Neural cell (in vitro differentiated cells): ENCODE data around the gene RNF13. TPM values are rescaled to one million over a fixed set of nuclear protein-coding genes. Genes with fewer than 3 reads are reported as not detected.

Source experiments
- H2AFZ ChIP-seq: fragments of 200-600, 300-800 bp; sonication (generic), shearing (Covaris generic); 2 replicates; pipeline ENCODE4 v1.6.0; 2014; ENCODE audit warnings: low read depth, mild to moderate bottlenecking, antibody characterized with exemption, low read length, moderate library complexity
- H3F3A ChIP-seq: fragments of 200-600 bp; shearing (Covaris generic); 2 replicates; pipeline ENCODE4 v1.6.1; 2016; ENCODE audit warnings: mild to moderate bottlenecking, moderate library complexity, mixed read lengths, antibody characterized with exemption, low read length; ENCODE audit not compliant: insufficient read depth, poor library complexity, severe bottlenecking
- H3K27ac ChIP-seq: fragments of 200-600, 300-800 bp; sonication (generic), shearing (Covaris generic); 2 replicates; pipeline ENCODE4 v1.5.1; 2014; ENCODE audit warnings: mild to moderate bottlenecking, low read length, moderate library complexity
- H3K27me3 ChIP-seq: fragments of 300-800, 200-600 bp; sonication (generic), shearing (Covaris generic); 2 replicates; pipeline ENCODE4 v1.6.0; 2014; ENCODE audit warnings: mild to moderate bottlenecking, low read depth, low read length, moderate library complexity; ENCODE audit not compliant: insufficient read depth
- H3K36me3 ChIP-seq: fragments of 300-800, 200-600 bp; sonication (generic), shearing (Covaris generic); 2 replicates; pipeline ENCODE4 v1.5.1; 2014; ENCODE audit warnings: mild to moderate bottlenecking, antibody characterized with exemption, low read length, moderate library complexity; ENCODE audit not compliant: insufficient read depth
- H3K4me2 ChIP-seq: fragments of 300-800, 200-600 bp; sonication (generic), shearing (Covaris generic); 2 replicates; pipeline ENCODE4 v1.6.0; 2014; ENCODE audit warnings: mild to moderate bottlenecking, low read length
- H3K4me3 ChIP-seq: fragments of 300-800, 200-600 bp; sonication (generic), shearing (Covaris generic); 2 replicates; pipeline ENCODE4 v1.5.1; 2014; ENCODE audit warnings: mild to moderate bottlenecking, low read length, moderate library complexity
- H3K79me2 ChIP-seq: fragments of 200-600 bp; shearing (Covaris generic); replicated peaks from 2 replicates; pipeline ENCODE4 v1.6.0; 2014; ENCODE audit warnings: mild to moderate bottlenecking, low read length, moderate library complexity; ENCODE audit not compliant: insufficient read depth
- H3K9ac ChIP-seq: fragments of 300-800, 200-600 bp; sonication (generic), shearing (Covaris generic); 2 replicates; pipeline ENCODE4 v1.6.1; 2016; ENCODE audit warnings: mild to moderate bottlenecking, low read length, mixed read lengths
- H3K9me2 ChIP-seq: fragments of 200-600 bp; shearing (Covaris generic); 2 replicates; pipeline ENCODE4 v1.6.1; 2016; ENCODE audit warnings: mild to moderate bottlenecking, low read length, mixed read lengths; ENCODE audit not compliant: insufficient read depth
- H3K9me3 ChIP-seq: fragments of 200-600, 300-800 bp; sonication (generic), shearing (Covaris generic); 2 replicates; pipeline ENCODE4 v1.6.1; 2016; ENCODE audit warnings: mild to moderate bottlenecking, mixed run types, low read length, moderate library complexity, mixed read lengths
- H4K20me1 ChIP-seq: fragments of 200-600 bp; shearing (Covaris generic); 2 replicates; pipeline ENCODE4 v1.6.1; 2016; ENCODE audit warnings: mild to moderate bottlenecking, mixed run types; ENCODE audit not compliant: insufficient read depth
- EP300 ChIP-seq: fragments of 450-650 bp; conservative IDR thresholded peaks from 2 replicates; pipeline ENCODE4 v1.6.1; 2014; ENCODE audit warnings: antibody characterized with exemption, mild to moderate bottlenecking, moderate library complexity; ENCODE audit not compliant: poor library complexity, severe bottlenecking
- EZH2 ChIP-seq: fragments of 200-600, 300-800 bp; shearing (Covaris generic), sonication (generic); IDR thresholded peaks from 2 replicates; pipeline ENCODE4 v1.6.1; 2014; ENCODE audit warnings: antibody characterized with exemption, low read length, borderline replicate concordance, mild to moderate bottlenecking; ENCODE audit not compliant: insufficient read depth, poor library complexity, severe bottlenecking
- MXI1 ChIP-seq: fragments of 450-650 bp; conservative IDR thresholded peaks from 2 replicates; pipeline ENCODE4 v1.6.1; 2014; ENCODE audit warnings: antibody characterized with exemption, mild to moderate bottlenecking; ENCODE audit not compliant: poor library complexity, severe bottlenecking
- POLR2AphosphoS5 ChIP-seq: IDR thresholded peaks from 2 replicates; pipeline ENCODE4 v1.6.1; 2012
- RAD21 ChIP-seq: fragments of 450-650 bp; conservative IDR thresholded peaks from 2 replicates; pipeline ENCODE4 v1.6.1; 2014; ENCODE audit warnings: antibody characterized with exemption, mild to moderate bottlenecking, moderate library complexity
- SMC3 ChIP-seq: fragments of 450-650 bp; conservative IDR thresholded peaks from 2 replicates; pipeline ENCODE4 v1.6.1; 2014; ENCODE audit warnings: antibody characterized with exemption, mild to moderate bottlenecking, moderate library complexity; ENCODE audit not compliant: poor library complexity
- TAF1 ChIP-seq: IDR thresholded peaks from 2 replicates; pipeline ENCODE4 v1.6.1; 2012; ENCODE audit warnings: low read depth
- polyA plus RNA-seq: library from polyadenylated mRNA; depleted of rRNA; stranded (reverse); fragments of >200 nt; gene quantifications from 2 replicates; pipeline ENCODE4 v1.2.3, GENCODE V29; 2014
- TF ChIP-seq, protein P1 (sequence below): IDR thresholded peaks from 2 replicates; pipeline ENCODE4 v1.6.1; 2012; ENCODE audit warnings: borderline replicate concordance
- TF ChIP-seq, protein P2 (sequence below): fragments of 450-650 bp; IDR thresholded peaks from 2 replicates; pipeline ENCODE4 v1.5.1; 2014; ENCODE audit warnings: antibody characterized with exemption, mild to moderate bottlenecking, moderate library complexity; ENCODE audit not compliant: poor library complexity, severe bottlenecking

Gene RNF13
- polyA plus RNA-seq, 1 donor from 2014 or later = 52.3 TPM

DNA sequence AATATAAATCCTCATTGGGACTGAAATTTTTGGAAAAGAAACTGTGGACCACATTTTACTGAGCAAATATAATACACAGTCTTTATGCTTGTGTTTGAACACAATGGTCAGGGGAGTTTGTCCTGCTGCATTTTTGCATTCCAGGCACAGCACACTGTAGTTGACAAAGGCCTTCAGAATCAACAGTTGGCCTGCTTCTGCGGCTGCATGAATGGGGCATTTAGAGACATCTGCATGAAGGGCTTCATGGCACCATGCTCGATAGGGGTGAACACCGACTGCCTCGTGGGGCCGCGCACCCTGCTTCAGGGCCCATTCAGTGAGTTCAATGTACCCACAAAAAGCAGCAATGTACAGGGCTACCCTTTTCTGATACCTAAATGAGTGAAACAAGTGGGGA lies 45.3 kb upstream of the RNF13 start:
- Histone ChIP-seq H3K79me2 (no peaks in the 10 kb centered on the region), H3K27me3 (no peaks in the 10 kb centered on the region), H3K9me2 (no peaks in the 10 kb centered on the region), H3K9me3 (no peaks in the 10 kb centered on the region), H3K4me2 (no peak overlapping the region), H3K9ac (no peak overlapping the region), H3K27ac (no peak overlapping the region), H3K4me3 (no peak overlapping the region), H4K20me1 (no peaks in the 10 kb centered on the region), H3K36me3 (no peaks in the 10 kb centered on the region), H3F3A (no peaks in the 10 kb centered on the region), H2AFZ (no peak overlapping the region)
- TF ChIP-seq RAD21 = no peak
- no peak for TF ChIP-seq POLR2AphosphoS5
- no peak for TF ChIP-seq EZH2
- TF ChIP-seq EP300 = no peak
- no peak for TF ChIP-seq TAF1
- no peak for TF ChIP-seq SMC3
- TF ChIP-seq, protein P1, sequence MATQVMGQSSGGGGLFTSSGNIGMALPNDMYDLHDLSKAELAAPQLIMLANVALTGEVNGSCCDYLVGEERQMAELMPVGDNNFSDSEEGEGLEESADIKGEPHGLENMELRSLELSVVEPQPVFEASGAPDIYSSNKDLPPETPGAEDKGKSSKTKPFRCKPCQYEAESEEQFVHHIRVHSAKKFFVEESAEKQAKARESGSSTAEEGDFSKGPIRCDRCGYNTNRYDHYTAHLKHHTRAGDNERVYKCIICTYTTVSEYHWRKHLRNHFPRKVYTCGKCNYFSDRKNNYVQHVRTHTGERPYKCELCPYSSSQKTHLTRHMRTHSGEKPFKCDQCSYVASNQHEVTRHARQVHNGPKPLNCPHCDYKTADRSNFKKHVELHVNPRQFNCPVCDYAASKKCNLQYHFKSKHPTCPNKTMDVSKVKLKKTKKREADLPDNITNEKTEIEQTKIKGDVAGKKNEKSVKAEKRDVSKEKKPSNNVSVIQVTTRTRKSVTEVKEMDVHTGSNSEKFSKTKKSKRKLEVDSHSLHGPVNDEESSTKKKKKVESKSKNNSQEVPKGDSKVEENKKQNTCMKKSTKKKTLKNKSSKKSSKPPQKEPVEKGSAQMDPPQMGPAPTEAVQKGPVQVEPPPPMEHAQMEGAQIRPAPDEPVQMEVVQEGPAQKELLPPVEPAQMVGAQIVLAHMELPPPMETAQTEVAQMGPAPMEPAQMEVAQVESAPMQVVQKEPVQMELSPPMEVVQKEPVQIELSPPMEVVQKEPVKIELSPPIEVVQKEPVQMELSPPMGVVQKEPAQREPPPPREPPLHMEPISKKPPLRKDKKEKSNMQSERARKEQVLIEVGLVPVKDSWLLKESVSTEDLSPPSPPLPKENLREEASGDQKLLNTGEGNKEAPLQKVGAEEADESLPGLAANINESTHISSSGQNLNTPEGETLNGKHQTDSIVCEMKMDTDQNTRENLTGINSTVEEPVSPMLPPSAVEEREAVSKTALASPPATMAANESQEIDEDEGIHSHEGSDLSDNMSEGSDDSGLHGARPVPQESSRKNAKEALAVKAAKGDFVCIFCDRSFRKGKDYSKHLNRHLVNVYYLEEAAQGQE = no peak

DNA sequence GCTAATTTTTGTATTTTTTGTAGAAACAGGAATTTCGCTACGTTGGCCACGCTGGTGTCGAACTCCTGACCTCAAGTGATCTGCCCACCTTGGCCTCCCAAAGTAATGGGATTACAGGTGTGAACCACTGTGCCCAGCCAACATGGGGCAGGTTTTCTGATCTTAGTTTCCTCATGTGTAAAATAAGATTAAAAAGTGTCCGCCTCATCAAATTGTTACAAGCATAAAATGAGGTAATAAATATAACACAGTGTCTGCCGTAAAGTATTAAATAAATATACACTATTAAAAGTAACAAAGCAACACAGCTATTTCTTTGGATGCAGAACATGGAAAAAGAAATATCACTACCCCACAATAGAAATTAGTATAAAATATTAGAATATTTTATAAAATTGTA lies 44.3 kb upstream of the RNF13 start:
- H3K9ac ChIP-seq = no peak overlapping the region
- H3K79me2 ChIP-seq = no peaks in the 10 kb centered on the region
- H3K36me3 ChIP-seq = no peaks in the 10 kb centered on the region
- H3K4me2 ChIP-seq = no peak overlapping the region
- no peak overlapping the region for H3K4me3 ChIP-seq
- no peaks in the 10 kb centered on the region for H3K27me3 ChIP-seq
- no peaks in the 10 kb centered on the region for H3K9me3 ChIP-seq
- H3F3A ChIP-seq = no peaks in the 10 kb centered on the region
- H4K20me1 ChIP-seq = no peaks in the 10 kb centered on the region
- H2AFZ ChIP-seq = no peak overlapping the region
- H3K27ac ChIP-seq = no peak overlapping the region
- H3K9me2 ChIP-seq = no peaks in the 10 kb centered on the region
- TF ChIP-seq TAF1 (no peak), SMC3 (no peak), EP300 (no peak), POLR2AphosphoS5 (no peak), RAD21 (no peak), EZH2 (no peak), MXI1 (no peak)
- TF ChIP-seq, protein P2, sequence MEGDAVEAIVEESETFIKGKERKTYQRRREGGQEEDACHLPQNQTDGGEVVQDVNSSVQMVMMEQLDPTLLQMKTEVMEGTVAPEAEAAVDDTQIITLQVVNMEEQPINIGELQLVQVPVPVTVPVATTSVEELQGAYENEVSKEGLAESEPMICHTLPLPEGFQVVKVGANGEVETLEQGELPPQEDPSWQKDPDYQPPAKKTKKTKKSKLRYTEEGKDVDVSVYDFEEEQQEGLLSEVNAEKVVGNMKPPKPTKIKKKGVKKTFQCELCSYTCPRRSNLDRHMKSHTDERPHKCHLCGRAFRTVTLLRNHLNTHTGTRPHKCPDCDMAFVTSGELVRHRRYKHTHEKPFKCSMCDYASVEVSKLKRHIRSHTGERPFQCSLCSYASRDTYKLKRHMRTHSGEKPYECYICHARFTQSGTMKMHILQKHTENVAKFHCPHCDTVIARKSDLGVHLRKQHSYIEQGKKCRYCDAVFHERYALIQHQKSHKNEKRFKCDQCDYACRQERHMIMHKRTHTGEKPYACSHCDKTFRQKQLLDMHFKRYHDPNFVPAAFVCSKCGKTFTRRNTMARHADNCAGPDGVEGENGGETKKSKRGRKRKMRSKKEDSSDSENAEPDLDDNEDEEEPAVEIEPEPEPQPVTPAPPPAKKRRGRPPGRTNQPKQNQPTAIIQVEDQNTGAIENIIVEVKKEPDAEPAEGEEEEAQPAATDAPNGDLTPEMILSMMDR = no peak
- TF ChIP-seq, protein P1 = no peak
